Germinal center (tissue), 1 donor: Measurements from ENCODE around the gene SLC25A13.
"Not testable (repeated sequence)": the region's sequence is repeated elsewhere in the genome, so short reads cannot be mapped to it uniquely, and the experiment has no call there.

Source experiments
- DNase-seq: peaks from one replicate; pipeline ENCODE4 v3.0.0; 2012; ENCODE audit warnings: mixed read lengths, low spot score

Gene SLC25A13

DNA sequence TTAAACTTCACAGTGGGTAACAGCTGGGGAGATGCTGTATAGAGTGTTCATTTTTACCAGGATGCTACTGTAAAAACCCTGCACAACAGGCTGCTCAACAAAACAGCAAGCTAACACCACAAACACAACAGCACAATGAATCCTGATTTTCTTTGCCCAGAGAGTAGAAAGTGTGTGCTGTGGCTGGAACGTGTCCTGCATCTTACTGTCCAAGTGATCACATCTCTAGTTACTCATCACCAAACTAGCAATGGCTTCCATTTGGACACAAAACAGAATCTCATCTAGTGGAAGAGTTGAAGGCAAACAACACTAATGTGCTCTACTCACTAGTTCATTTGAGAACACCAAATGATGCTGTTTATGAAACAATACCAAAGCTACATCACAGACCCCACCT is 121.2 kb downstream of the SLC25A13 start:
- DNase-seq: no peak

DNA sequence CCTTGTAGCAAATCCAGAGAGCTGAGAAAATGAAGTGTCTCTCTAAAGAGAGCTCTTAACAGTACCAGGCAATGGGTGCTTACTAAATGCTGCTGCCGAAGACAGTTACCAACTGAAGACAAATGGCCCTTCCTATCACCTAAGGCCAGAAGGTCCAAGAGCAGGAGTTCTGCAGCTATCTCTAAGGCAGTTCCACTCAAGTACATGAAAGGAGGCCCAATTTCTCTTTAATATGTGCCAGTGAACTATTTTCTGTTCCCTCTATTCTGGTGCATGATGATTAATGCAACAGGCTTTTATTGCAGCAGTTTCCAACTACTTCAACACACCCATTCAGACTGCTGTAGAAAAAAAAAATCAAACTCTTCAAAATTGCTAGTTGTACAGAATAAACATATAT is 122.5 kb downstream of the SLC25A13 start:
- no peak for DNase-seq

DNA sequence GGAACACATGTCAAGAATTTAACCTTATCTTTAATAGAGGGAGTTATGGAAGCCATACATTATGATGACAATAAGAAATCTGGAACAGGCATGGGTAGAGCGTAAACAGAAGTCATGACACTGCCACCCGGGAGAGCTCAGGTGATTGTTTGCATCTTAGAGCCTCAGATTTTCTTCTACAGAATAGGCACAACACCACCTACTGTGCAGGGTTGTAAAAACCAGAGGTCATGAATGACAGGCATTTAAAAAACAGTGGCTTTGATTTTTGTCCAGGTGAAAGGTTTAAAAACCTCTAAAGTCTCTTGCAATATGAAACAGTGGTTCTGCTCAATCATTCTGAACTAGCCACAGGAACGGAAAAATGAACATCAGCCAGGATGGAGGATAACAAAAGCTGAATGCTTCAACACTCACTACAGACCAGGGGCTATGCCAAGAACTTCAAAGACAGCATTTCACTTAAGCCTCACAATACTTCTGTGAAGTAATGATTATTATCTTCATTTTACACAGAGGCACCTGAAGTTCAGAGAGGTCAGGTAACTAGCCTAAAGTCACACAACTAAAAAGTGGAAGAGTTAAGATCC is 123.8 kb downstream of the SLC25A13 start:
- DNase-seq: no peak

DNA sequence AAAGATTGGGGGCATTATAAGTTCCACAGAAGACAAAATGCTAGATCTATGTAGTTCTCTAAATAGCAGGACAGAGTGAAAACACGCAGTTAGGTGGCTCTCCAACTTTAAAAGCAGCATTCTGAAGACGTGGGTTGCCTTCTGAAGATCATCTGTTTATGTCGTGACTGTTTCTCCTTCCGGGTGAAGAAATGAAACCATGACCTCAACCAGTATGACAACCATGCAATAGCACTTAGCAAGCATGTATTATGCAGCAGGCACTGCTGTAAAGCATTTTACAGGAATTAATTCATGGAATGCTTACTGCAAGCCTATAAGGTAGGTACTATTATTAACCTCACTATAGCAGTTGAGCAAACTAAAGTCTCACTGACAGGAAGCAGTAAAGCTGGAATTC is 125.2 kb downstream of the SLC25A13 start:
- no peak for DNase-seq

DNA sequence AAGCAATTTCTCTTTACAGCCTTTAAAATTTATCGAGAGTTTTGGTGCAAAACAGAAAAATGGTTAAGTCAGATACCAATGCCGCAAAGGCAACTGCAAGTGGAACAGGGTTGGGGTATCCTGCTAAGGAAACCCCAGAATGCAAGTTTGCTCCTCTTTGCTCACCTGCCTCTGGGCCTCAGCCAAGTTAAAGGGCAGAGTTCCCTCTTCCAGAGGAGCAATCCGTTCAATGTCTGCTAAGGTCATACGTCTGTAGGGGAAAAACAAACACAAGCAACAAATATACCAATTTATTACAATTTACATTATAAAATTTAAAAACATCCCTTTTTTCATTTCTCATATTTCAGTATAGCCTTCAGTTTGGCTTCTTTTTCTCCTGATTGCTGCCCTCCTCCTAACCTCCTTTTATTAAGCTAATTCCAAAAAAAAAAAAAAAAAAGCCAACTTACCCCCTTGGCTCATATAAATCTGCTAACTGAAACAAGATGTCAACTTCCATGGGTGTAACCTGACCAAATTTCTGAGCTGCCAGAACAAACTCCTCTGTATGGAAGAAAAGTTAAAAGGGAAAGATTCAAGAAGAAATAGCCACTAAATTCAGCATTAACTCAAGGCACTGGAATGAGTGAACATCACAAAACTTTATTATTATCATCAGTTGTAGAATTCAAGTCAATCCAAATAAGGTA is 132.6 kb downstream of the SLC25A13 start:
- DNase-seq: no peak

DNA sequence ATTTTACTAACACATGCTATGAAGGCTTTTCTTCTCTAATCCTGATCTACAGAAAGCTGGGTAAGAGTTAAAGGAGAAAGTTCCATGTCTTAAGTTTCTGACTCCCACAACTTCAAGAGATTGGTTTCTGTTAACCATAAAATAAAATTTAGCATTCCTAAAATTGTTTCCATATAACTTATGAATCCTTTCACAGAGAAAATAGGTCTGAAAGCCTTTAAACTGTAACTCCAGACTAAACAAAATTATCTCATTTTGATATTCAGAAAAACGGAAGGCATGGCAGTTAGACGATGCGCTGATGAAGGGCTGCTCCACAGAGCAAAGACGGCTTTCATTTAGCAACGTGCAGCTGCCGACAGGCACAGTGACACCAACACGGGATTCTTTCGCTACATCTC is 133.3 kb downstream of the SLC25A13 start:
- no peak for DNase-seq

DNA sequence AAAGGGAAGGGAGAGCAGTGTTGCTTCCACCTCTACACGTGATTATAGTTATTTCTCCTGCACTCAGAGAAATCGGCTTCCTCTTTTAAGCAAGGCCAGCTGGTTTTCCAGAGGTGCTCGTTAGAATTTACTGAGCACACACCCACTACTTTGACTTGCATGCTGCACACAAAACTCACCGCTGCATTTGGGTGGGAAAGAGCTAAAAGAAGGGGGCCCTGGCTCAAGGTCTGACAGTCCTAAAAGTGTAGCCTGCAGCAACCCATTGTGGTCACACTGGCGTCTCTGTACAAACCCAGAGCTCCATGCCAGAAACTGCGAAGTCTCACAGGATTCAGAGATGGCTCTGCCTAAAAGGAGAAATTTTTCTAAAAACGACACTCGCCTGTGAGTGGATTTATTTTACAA is 133.7 kb downstream of the SLC25A13 start:
- DNase-seq: no peak

DNA sequence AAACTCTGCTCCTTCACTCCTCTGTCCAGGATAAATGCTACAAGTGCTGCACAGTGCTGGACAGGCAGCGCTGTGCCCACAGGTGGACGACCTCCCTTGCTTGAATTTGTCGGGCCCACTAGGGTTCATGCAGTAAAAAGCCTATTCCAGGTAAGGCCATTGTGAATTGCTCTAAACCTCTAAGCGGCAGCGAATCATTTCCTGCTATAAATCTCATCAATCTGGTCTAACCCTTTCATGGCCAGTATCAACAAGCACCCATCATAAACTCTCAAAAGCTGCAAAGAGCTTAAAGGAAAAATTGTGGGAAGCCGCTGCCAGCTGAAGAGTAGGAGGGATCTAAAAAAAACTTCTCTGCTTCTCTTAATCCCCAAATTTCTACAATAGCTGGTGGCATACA is 134.2 kb downstream of the SLC25A13 start:
- DNase-seq: no peak

DNA sequence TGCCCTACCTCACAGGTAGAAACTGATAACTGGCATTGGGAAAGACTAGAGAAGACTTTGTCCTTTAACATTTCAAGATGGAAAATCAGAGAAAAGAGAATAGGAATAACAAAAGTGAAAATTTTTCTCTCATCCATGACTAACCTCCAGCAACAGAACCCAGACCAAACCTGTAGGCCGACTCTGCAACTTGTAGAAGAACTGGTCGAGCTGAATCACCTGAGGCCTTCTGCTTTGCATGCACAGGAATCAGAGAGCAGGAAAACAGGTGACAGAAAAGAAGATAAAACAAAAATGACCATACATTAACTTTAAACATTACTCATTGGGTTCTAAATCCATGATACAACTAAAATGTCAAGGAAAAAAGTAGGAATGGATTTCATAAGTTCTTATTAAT is 137.1 kb downstream of the SLC25A13 start:
- no peak for DNase-seq

DNA sequence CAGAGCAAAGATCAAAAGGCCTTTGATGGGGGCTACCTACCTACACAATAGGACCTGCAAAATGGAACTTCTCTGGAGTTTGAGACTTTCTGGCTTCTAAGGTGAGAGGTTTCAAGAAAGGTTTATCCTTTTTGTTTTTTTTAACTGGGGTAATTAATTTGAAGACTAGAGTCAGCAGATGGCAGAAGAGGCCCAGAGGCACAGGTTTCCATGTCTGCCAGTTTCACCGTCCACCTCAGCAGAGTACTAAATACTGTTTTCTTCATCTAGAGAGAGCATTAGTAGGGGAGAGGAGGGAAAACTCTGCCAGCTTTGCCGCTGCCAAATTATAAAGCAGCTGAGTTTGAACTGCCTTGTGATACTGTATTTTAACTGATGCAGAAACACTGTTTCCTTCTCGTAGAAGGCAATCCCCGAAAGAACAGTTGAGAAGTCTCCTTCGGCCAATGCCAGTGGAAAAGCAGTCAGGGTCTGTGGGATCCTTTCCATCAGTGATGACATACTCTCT is 138.7 kb downstream of the SLC25A13 start:
- no peak for DNase-seq

DNA sequence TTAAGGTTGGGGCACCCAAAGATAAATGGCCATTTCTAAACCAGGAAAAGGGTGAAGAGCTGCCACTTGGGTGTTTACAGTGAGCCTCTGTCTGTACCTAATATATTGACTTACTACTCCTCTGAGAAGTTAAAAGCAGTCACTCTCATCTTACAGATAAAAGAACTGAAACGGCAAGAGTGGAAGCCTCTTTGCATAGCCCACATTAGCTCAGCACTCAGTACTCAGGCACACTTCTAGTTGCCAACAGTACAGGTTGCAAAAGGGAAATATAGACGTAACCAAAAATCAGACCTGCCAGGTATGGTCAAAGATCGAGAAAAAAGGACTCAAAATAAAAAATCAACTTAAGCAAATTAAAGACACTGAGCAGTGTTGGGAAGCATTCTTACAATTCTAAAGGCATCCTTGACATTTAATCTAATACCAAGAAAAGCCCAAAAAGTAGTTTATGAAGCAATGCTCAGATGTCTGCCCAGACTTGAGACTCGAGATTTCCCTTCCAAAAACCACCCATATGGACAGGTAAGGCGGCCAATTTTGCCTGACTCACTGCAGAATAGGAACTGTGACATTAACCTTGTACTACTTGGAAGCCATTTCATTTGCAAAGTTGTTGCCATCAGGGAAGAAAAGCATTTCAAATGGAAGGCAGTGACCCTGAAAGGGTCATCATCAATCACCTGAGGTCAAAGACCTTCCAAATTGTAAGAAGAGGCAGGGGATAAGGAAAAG is 139.3 kb downstream of the SLC25A13 start:
- no peak for DNase-seq

DNA sequence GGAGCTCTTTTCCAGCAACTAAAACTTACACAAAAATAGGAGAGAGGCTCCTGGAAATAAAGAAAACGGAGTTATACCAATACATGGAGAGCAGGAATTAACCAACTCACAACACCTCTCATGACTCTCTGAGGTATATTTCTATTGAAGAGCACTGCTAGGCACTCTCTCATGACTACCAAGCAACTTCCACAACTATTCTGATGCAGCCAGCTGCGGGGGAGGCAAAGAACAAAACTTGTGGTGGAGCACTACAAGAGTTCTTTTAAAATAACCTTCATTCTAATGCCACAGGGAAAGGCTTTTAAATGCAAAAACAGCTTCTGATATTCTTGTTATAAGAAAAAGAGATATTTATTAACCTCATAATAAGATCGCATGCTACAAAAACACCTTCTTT is 140.7 kb downstream of the SLC25A13 start:
- no peak for DNase-seq

DNA sequence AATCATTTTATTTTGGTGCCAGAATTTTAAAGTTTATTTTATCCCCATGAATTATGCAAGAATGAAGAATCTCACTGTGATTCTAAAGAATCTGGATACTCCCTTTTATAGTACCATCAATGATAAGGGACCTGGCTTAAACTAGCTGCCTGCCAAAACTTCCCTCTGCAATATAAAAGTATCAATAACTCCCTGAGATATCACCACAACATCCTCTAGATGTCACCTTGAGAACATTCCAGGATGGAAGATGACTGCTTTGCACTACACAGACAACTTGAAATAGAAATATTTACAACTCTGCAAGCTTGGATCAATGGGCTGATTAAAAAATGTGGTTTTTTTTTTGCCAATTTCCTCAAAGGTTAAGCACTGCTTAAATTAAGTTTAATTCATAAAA is 142.1 kb downstream of the SLC25A13 start:
- no peak for DNase-seq

DNA sequence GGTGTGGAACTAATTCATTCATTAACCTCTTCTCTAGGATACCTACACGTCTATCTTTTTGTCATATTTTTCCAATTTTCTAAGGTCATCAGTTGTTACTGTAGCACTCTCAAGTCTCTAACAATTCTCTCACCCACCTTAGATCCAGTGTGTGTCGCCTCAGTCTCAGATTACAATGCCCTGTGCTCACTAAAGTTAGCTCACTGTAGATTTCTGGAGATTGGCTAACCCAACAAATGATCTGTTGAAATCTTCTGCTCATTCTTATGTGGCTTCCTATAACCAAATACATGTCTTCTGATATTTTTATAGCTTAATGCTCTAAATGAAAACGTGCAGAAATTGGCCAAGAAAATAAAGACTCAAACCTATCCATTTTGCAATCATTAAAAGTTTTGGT is 142.6 kb downstream of the SLC25A13 start:
- DNase-seq: no peak

DNA sequence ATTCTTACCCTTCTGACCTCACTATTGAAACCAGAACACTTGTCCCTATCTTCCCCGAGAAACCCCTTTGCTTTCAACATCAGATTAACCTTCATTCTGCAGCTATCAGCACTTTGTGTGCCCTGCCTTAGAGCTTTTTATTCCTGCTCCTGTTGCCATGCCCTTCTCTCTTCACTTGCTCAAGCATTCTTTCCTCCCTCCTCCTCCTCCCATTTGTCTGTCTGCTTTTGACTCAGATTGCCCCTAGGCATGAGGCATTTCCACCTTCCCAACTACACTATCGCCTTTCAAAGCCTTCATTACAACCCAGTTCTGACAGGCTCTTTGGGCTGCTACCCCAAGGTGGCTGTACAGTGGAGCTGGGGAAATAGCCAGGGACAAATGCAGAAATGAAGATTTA is 143.3 kb downstream of the SLC25A13 start:
- DNase-seq: no peak

DNA sequence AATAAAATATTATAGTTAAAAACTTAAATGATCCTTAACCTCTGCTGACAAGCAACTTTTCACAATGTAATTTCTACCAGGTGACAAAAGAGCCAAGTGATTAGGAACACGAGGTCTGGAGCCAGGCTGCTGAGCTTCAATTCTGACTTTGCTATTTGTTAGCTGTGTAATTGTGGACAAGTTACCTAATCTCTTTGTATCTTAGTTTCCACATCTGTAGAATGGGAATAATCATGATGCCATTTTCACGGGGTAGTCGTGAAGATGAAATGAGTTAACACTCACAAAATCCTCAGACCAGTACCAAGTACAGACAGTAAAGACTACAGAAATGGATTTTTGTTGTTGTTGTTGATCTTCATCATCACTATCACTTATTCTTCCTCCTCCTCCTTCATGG is 144.5 kb downstream of the SLC25A13 start:
- no peak for DNase-seq

DNA sequence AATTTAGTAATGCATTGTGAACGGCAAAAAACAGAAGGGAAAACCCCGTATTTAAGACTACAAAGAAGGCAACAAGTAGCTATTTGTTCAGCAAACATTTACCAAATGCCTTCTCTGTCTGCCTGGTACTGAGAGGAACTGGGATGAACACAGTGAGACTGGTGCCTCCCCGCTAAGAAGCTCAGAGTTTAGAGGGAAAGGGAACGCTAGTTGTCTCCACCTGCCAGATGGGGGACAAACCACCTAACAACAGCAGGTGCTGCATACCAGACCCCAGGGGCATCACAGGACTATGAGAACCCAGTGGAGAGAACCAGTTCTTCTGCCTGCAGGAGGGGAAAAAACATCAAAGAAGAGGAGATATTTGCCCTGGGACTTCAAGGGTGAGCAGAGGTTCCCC is 147.1 kb downstream of the SLC25A13 start:
- DNase-seq: no peak

DNA sequence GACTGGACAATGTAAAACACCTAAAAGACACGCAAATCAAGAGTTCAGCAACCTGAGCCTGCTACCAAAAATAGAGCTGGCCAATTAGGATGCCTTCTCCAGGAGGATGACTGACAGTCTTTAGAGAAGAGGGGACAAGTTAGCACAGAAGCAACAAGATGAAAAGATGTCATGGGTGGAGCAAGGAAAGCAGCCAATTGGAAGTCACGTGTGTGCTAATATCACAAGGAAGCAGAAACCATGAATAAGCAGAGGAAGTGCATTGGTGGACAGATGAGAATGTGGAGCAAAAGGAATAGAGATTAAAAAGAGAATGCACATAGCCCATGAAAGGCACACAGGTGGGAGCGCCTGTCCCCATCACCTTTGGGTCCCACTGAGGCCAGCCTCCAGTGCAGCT is 148.1 kb downstream of the SLC25A13 start:
- DNase-seq: no peak

DNA sequence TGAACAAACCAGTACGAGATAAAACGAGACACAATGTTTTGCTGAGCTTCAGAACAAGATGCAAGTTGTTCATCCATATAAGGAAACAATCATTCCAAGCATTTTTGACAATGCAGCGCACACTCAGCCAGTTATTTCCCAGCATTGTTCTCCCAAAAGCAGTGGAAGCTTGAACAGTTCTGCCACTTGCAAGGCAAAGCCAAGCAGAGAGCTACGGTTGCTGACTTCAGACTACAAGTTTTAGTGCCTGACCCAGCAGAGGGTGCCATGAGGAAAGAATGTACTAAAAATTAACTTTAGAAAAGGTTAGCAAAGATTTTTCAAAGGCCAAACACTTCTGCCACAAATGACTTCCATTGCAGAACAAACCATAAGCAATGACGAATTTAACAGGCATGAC is 152.5 kb downstream of the SLC25A13 start:
- DNase-seq: no peak

DNA sequence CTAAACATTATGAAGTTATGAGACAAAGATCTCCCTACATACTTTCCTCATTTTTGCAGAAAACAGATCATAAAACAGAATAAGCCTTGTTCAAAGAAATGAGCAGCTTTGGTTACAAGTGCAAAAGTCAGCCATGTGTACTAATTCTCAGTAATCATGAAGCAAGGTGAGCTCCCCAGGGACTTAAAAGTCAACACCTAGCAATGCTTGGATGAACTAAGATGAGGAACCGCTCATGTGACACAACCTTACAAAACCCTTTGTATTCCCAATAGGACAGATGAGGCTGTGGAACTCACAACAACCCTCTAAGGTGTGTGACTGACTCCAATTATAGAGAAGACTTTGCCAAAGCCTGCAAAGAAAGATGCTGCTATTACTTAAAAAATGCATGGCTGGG is 154.5 kb downstream of the SLC25A13 start:
- peak; percentile 41 for DNase-seq

DNA sequence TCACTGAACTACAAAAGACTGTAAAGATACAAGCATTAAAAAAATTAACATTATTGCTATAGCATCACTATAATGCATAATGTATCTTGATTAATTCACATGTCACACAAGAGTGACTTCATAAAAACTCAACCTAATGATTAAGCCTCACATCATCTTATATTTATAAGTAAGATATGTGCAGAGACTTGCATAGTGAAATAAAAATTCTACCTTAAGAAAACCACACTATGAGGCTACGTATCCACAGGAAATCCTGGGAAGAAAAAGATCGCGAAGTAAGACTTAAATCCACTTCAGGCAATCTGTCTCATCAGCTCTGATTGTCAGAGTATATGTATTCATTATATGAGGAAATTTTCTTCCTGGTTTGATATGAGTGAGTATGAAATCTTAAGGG is 160.0 kb downstream of the SLC25A13 start:
- DNase-seq: no peak

DNA sequence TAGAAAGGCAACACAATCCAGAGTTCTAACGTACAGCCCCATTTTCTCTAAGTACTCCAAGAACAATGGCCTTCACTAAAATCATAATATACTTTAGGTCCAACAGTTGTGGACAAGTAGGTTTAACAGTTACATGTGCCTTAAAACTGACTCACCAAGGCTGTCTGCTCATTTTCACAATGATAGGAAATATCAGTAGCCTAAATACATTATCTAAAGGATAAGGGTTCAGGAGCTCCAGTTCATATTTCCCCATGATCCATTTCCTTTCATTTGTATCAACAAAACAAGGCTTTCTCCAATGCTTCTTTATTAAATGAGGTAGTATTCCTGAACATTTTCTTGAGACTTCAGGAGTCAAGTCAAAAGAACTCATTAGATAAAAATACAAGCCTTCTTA is 164.0 kb downstream of the SLC25A13 start:
- DNase-seq: no peak

DNA sequence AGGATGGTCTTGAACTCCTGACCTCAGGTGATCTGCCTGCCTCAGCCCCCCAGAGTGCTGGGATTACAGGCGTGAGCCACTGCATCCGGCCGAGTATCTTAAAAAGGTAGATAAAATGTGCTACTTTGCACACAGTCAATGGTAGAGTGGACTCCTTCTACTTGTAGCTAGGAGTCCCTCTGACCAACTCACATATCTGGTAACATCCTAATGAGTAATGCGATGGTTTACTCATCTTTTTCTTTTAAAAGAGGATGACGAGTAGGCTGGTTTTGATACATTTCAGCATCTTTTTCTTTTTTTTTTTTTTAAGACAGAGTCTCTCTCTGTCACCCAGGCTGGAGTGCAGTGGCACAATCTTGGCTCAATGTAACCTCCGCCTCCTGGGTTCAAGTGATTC is 167.4 kb downstream of the SLC25A13 start:
- not testable (repeated sequence) for DNase-seq
